CD4-positive, alpha-beta T cell treated with Interleukin-6 at 100 ng/mL for 8 hours (primary cell): ENCODE results near the gene RXFP3.
"Not testable (repeated sequence)": the region's sequence is repeated elsewhere in the genome, so short reads cannot be mapped to it uniquely, and the experiment has no call there.

Experiments
- DNase-seq: peaks from one replicate; pipeline ENCODE4 v3.0.0-alpha.2; 2020; ENCODE audit warnings: mixed read lengths, low spot score

The RXFP3 gene, protein sequence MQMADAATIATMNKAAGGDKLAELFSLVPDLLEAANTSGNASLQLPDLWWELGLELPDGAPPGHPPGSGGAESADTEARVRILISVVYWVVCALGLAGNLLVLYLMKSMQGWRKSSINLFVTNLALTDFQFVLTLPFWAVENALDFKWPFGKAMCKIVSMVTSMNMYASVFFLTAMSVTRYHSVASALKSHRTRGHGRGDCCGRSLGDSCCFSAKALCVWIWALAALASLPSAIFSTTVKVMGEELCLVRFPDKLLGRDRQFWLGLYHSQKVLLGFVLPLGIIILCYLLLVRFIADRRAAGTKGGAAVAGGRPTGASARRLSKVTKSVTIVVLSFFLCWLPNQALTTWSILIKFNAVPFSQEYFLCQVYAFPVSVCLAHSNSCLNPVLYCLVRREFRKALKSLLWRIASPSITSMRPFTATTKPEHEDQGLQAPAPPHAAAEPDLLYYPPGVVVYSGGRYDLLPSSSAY

DNA sequence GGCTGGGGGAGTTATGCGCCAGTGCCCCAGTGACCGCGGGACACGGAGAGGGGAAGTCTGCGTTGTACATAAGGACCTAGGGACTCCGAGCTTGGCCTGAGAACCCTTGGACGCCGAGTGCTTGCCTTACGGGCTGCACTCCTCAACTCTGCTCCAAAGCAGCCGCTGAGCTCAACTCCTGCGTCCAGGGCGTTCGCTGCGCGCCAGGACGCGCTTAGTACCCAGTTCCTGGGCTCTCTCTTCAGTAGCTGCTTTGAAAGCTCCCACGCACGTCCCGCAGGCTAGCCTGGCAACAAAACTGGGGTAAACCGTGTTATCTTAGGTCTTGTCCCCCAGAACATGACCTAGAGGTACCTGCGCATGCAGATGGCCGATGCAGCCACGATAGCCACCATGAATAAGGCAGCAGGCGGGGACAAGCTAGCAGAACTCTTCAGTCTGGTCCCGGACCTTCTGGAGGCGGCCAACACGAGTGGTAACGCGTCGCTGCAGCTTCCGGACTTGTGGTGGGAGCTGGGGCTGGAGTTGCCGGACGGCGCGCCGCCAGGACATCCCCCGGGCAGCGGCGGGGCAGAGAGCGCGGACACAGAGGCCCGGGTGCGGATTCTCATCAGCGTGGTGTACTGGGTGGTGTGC lies at the start of gene RXFP3:
Gene RXFP3, plus strand, starts transcription at position 6 of the 636 bp plus-strand sequence. Its CDS starts 355 bp downstream, at position 361.
- no peak for DNase-seq

DNA sequence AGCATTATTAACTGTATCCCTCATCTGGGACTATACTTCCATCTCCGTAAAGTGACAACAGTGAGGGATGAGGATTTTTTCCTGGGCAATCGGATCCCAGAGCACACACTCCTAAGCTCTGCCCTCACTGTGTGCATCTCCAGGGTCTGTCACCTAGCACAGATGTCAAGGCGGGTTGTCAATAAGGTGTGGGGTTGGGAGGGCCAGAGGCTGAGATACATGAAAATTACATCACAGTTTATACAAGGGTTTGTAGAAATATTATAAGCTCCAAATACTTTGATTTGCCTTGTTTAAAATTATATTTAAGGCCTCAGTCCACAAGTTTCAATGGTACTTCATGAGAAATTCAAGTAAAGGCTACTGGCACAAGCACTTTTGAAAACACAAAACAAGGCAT lies 48.9 kb upstream of the RXFP3 start:
- no peak for DNase-seq

DNA sequence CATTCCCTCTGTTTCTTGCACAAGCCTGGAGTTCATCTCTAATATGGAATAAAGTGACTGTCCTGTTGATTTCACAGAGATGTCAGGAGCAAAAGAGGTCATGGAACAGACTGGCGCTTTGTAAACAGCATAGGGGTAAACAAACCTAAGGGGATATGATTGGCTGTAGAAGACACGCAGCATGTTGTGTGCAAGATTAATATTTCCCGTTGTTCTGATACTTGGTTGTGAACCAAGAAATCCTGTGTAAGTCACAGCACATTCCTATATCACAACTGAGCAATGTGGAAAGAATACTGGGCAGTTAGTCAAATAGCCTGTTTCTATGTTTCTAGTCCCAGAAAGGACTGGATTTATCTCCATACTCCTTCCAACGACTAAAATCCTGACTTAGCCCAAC lies 47.6 kb upstream of the RXFP3 start:
- DNase-seq: no peak

DNA sequence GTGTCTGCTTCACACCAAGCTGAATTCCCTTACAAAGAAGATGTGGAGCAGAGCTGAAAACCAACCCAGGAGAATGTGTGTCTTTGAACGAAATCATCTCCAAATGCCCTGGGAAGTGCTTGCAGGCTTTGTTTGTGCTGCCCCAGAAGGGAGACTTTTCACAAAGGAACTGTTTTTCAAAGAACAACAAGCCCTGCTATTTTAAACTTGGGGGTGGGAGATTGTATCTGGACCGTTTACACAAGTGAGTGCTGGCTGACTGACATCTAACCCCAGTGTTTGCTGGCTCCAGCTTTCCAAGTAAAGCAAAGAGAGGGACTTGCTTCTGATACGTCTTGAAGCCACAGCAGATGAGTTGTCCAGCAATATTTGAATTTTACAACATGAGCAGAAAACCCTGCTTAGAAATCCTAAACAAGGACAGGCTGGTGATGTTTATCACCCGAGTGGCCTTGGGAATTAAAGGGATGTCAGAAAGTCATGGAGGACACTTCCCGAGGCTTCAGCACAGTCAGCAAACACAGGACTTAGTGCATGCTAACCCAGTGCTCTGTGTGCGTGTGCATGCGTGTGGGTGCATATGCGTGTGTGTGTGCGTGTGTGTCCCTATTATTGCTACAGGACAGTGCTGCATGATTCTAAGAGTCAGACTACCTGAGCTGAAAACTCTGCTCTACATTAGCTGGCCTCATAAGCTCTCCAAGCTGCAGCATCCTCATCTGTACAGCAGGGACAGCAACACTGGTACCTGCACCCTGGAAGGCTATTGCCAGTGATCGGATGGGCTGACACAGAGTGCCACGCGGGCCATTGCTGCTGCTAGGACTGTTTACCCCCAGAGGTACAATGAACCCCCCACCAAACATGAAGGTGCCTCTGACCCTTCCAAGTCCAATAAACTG lies 45.8 kb upstream of the RXFP3 start:
- no peak for DNase-seq

DNA sequence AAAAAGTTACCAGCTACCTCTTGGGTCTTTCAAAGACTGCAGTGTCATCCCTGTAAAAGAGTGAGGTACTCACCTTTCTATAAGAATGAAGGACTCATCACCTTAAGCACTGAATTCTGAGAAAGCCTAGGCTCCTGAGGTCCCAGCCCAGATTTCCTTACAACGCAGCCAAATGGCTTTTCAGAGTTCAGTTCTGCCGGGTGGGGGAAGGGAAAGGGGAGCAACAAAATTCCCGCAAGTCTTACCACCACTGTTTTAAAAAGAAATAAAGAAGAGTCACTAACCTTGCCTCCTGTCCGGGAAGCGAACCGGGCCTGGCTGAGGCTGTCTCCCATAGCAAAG lies 44.8 kb upstream of the RXFP3 start:
- DNase-seq: no peak

DNA sequence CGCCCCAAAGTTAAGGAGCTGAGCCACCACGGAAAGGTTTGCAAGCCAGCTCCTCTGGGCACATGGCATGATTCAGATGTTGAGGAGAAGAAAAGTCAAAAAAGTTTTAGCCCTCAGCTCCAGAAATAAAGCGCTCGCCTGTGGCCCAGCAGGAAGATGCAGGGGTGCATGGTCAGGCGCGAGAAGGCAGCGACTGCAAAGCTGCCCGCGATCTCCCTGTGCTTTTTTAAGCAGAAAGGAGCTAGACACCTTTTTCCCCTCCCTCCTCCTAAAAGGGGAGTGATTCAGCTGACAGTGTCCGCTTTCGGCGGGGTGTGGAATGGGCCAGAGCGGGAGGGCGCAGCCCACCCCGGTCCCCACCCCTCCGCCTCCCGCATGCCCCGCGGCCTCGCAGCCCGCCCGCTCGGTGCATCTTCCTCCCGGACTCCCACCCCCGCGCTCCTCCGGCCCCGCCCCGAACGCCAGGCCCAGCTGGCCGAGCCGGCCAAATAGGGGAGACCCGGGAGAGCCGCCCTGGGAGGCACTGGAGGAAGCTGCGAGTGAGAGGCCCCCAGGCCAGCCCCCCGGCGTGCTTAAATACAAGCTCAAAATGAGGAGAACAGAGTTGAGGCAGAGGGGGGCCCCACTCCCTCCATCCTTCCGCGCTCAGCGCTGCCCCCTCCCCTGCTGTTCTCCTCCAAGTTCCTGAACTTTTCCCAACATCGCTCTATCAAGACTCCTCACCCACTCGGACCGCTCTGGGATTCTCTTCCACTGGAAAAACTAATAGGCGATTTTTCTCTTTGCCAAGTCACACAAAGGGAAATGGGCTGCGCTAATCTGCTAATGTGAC lies 44.2 kb upstream of the RXFP3 start, which contains the start of gene ADAMTS12:
Gene ADAMTS12, minus strand, starts transcription at position 203 of the 832 bp plus-strand sequence. Its CDS starts 134 bp downstream, at position 69.
- DNase-seq: no peak

DNA sequence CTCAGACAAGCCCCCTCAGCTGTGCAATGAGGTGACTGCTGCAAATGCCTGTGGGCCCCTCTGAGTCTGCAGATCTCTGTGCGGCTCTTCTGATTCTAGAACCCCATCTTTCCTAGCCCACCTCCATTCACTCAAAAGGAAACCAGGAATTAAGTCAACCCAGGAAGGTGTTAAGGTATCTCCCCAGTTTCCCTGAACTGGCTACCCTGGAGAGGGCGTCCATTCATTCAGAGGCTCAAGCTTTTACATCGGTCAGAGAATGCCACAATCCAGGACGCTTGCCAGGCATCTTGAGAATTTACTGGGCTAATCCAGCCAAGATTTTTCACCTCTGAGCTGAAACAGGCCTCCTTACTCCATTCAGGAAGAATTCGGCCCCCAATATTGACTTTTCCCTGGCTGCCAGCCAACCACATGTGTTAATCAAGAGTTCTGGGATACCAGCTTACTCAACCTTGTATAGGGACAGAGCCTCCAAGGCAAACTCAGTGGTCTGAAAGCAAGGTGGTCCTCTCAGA lies 43.5 kb upstream of the RXFP3 start:
- no peak for DNase-seq

DNA sequence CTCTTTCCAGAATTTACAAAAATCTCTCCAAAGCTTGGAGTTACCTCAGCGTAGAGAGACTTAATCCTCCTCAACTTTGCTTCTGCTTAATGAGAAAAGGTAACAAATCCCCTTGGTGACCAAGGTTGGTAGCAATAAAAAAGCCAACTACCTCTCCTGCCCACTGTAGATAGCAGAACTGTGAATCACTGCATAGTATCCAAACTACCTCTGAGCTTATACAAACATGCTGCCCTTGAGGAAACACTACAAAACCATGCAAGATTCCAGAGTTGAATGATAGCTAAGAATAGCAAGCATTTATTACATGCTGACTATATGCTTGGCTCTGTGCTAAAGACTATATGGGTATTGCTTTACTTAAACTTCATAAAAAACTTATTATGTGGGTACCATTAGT lies 41.6 kb upstream of the RXFP3 start:
- DNase-seq: no peak

DNA sequence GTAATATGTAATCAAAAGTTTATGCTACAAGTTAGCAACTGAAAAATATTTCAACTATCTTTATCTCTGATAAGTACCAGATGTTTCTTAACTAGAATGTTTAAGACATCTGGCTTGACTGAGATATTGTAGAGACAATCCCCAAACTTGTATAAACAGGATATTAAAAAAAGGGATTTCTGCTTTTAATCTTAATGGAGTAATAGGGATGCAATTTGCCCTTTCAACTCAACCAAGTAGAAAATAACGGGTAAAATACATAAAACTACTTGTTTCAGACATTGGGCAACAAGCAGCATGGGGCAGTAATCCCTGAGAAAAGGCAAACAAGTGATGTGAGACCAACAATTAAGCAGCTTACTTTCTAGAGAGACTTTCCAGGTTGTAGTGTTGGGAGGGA lies 35.0 kb upstream of the RXFP3 start:
- no peak for DNase-seq

DNA sequence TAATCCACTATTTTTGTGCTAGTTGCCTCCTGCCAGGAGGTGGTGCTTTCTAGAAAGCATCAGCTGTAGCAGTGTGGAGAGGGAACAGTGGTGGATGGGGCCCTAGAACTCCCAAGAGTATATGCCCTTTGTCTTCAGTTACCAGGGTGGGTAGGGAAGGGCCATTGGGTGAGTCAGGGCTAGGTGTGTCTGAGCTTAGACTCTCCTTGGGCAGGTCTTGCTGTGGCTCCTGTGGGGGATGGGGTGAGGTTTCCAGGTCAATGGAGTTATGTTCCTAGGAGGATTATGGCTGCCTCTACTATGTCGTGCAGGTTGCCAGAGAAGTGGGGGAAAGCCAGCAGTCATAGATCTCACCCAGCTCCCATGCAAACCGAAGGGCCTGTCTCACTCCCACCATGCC lies 33.1 kb upstream of the RXFP3 start:
- DNase-seq: no peak

DNA sequence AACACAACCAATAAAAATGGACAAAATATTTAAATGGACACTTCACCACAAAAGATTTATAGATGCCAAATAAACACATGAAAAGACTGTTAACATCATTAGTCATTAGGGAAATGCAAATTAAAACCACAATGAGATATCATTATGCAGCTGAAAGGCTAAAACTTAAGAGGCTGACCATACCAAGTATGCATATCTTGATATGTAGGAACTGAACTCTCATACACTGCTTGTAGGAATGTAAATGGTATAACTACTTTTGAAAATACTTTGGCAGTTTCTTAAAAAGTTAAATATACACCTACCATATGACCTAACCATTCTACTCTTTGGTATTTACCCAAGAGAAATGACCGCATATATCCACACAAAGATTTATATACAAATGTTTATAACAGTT lies 30.8 kb upstream of the RXFP3 start:
- no peak for DNase-seq

DNA sequence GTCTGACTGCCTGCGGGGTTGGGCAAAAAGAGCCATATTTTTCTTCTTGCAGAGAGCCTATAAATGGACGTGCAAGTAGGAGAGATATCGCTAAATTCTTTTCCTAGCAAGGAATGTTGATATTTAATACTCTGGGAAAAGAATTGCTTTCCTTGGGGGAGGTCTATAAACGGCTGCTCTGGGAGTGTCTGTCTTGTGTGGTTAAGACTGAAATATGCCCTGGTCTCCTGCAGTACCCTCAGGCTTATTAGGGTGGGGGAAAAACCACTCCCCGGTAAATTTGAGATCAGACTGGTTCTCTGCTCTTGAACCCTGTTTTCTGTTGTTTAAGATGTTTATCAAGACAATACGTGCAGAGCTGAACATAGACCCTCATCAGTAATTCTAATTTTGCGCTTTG lies 29.9 kb upstream of the RXFP3 start:
- DNase-seq: not testable (repeated sequence)

DNA sequence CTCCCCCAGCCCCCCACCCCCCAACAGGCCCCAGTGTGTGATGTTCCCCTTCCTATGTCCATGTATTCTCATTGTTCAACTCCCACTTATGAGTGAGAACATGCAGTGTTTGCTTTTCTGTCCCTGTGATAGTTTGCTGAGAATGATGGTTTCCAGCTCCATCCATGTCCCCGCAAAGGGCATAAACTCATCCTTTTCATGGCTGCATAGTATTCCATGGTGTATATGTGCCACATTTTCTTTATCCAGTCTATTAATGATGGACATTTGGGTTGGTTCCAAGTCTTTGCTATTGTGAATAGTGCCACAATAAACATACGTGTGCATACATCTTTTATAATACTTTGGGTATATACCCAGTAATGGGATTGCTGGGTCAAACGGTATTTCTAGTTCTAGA lies 21.3 kb upstream of the RXFP3 start:
- DNase-seq: not testable (repeated sequence)

DNA sequence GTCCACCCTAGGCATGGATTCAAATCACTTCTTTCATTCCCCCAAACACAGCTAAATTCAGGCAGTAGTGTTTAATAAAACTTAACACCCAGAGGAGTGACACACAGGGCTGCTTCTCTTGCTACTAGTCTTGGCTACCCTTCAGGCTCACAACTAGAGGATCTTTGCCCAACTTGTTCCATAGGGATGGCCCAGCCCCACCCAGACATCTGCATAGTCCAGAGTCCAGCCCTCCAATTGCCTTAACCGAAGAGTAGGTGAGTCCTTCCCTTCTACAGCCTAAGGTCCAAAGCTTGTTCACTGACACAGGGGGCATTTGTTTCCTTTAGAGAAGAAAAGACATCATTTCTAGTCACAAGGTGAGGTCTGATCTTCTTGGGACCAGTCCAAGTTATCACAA lies 15.2 kb upstream of the RXFP3 start:
- DNase-seq: no peak

DNA sequence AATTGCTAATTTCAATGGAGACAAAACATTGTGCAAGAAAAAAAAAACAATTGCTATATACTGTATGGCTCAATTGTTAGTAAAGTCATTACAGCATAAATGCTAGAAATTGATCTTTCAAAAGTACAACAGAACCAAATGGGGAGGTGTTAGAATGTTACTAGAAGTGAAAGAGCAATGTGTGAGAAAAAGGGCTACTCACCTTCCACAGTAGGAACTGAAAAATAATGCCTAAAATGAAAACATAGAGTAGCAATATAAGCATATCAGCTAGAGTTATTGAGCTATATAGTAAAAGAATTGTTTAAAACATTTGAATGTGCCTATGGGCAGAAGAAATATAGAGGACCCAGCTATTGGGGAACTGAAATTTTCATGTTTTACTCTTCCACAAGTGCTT lies 10.9 kb upstream of the RXFP3 start:
- DNase-seq: no peak

DNA sequence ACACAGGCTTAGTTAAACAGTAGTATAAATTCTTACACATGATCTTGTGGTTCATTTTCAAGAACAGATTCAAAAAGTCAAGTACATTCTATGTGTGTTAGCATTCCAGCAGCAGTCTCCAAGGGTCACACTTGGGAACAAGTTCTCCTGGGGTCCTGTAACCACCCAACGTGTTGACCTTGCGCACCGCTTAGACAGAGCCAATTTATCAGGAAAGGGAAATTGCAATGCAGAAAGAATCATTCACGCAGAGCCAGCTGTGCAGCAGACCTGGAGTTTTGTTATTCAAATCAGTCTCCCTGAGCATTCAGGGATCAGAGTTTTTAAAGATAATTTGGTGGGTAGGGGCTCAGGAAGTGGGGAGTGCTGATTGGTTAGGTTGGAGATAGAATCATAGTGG lies 8.5 kb upstream of the RXFP3 start:
- no peak for DNase-seq

DNA sequence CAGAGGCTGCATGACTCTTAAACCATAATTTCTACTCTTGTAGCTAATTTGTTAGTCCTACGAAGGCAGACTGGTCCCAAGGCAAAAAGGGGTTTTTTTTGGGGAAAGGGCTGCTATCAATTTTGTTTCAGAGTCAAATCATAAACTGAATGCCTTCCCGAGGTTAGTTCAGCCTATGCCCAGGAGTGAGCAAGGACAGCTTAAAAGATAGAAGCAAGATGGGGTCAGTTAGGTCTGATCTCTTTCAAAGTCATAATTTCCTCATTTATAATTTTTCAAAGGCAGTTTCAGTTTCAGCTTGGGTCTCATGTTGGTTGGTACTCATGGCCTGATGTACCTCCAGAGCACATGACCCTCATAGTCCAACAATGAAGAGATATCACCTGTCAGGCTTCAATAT lies 7.9 kb upstream of the RXFP3 start:
- no peak for DNase-seq

DNA sequence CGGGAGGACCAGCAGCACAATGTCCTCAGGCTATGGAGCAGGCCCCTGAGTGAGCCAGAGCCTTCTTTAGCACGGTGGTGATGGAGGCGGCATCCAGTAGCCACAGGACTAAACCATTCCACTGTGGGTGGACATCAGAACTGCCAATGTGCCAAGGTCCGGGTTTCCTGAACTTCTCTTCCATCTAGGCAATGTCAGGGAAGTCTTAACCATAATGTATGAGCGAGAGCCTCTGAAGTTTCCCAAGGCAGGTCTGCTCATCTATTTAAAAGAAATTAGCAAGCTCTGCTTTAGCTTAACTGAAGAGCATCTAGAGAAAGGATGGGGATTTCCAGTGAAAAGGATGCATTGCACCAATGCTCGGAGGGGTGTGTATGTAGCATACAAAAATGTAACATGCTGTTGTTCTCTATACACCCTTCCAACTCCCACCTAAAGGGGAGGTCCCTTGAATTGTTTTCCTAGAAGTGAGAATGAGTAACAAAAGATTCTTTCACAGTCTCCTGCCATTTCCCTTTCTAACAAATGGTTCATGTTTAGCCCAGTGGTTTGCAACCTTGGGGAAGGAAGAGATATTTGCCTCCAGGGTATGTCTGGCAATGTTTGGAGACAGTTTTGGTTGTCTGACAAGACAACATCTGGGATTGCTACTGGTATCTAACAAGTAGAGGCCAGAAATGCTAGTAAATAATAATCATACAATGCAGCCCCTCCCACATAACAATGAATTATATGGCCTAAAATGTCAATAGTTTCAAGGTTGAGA lies 6.1 kb upstream of the RXFP3 start:
- no peak for DNase-seq

DNA sequence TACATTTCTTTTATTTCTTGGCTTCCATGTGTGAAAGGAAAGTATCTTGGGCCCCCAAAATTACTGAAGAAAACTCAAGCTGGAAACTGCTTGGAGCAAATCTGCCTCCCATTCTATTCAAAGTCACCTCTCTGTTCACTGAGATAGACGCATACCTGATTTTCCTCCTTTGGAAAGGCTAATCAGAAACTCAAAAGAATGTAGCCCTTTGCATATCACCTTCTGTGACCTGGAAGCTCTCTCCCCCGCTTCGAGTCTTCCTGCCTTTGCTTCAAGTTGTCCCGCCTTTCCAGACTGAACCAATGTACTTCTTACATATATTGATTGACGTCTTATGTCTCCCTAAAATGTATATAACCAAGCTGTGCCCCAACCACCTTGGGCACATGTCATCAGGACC lies 5.0 kb upstream of the RXFP3 start:
- DNase-seq: no peak

DNA sequence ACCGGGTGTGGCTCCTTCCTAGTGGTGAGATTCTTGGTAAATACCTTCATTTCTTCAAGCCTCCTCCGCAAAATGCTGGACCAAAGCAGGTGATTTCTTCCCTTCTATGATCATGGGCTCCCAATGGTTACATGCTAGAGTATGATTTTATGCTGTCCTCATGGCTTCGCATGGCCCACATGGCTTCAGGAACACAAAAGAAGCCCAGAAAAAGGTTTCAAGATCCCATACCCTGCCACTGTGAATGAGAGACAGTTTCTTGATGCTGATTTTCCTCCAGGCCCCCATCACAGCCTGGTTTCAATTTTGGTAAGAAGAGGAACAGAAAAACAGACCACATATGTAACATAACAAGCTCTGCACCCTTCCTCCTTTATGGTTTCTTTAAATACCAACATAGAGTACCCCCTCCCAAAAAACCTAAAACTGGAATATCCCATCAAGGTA lies 2.4 kb upstream of the RXFP3 start:
- DNase-seq: no peak

DNA sequence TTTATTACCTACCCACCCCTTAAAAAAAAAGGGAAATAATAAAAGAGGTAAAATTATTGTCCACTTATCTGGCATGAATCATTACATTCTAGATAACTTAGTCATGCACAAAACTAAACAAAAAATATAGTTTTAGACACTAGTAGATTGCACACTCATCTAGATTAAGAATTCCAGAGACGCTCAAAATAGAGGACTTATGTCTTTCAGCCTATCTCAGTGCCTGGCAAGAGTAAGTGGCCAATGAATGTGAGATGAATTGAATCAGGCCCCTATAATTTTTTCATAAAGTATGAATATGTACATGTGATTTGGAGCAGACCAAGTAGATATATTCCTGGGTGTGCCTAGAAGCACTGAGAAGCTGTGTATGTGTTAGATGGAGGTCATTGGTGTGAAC lies 2.0 kb upstream of the RXFP3 start:
- DNase-seq: no peak
